Neural cell (in vitro differentiated cells): ENCODE measurements around the gene FERMT1. TPM values are rescaled to one million over a fixed set of nuclear protein-coding genes. Genes with fewer than 3 reads are reported as not detected.

ENCODE experiments used
- H2AFZ ChIP-seq: fragments of 200-600, 300-800 bp; sonication (generic), shearing (Covaris generic); 2 replicates; pipeline ENCODE4 v1.6.0; 2014; ENCODE audit warnings: low read depth, mild to moderate bottlenecking, antibody characterized with exemption, low read length, moderate library complexity
- H3F3A ChIP-seq: fragments of 200-600 bp; shearing (Covaris generic); 2 replicates; pipeline ENCODE4 v1.6.1; 2016; ENCODE audit warnings: mild to moderate bottlenecking, moderate library complexity, mixed read lengths, antibody characterized with exemption, low read length; ENCODE audit not compliant: insufficient read depth, poor library complexity, severe bottlenecking
- H3K27ac ChIP-seq: fragments of 200-600, 300-800 bp; sonication (generic), shearing (Covaris generic); 2 replicates; pipeline ENCODE4 v1.5.1; 2014; ENCODE audit warnings: mild to moderate bottlenecking, low read length, moderate library complexity
- H3K27me3 ChIP-seq: fragments of 300-800, 200-600 bp; sonication (generic), shearing (Covaris generic); 2 replicates; pipeline ENCODE4 v1.6.0; 2014; ENCODE audit warnings: mild to moderate bottlenecking, low read depth, low read length, moderate library complexity; ENCODE audit not compliant: insufficient read depth
- H3K36me3 ChIP-seq: fragments of 300-800, 200-600 bp; sonication (generic), shearing (Covaris generic); 2 replicates; pipeline ENCODE4 v1.5.1; 2014; ENCODE audit warnings: mild to moderate bottlenecking, antibody characterized with exemption, low read length, moderate library complexity; ENCODE audit not compliant: insufficient read depth
- H3K4me2 ChIP-seq: fragments of 300-800, 200-600 bp; sonication (generic), shearing (Covaris generic); 2 replicates; pipeline ENCODE4 v1.6.0; 2014; ENCODE audit warnings: mild to moderate bottlenecking, low read length
- H3K4me3 ChIP-seq: fragments of 300-800, 200-600 bp; sonication (generic), shearing (Covaris generic); 2 replicates; pipeline ENCODE4 v1.5.1; 2014; ENCODE audit warnings: mild to moderate bottlenecking, low read length, moderate library complexity
- H3K79me2 ChIP-seq: fragments of 200-600 bp; shearing (Covaris generic); replicated peaks from 2 replicates; pipeline ENCODE4 v1.6.0; 2014; ENCODE audit warnings: mild to moderate bottlenecking, low read length, moderate library complexity; ENCODE audit not compliant: insufficient read depth
- H3K9ac ChIP-seq: fragments of 300-800, 200-600 bp; sonication (generic), shearing (Covaris generic); 2 replicates; pipeline ENCODE4 v1.6.1; 2016; ENCODE audit warnings: mild to moderate bottlenecking, low read length, mixed read lengths
- H3K9me2 ChIP-seq: fragments of 200-600 bp; shearing (Covaris generic); 2 replicates; pipeline ENCODE4 v1.6.1; 2016; ENCODE audit warnings: mild to moderate bottlenecking, low read length, mixed read lengths; ENCODE audit not compliant: insufficient read depth
- H3K9me3 ChIP-seq: fragments of 200-600, 300-800 bp; sonication (generic), shearing (Covaris generic); 2 replicates; pipeline ENCODE4 v1.6.1; 2016; ENCODE audit warnings: mild to moderate bottlenecking, mixed run types, low read length, moderate library complexity, mixed read lengths
- H4K20me1 ChIP-seq: fragments of 200-600 bp; shearing (Covaris generic); 2 replicates; pipeline ENCODE4 v1.6.1; 2016; ENCODE audit warnings: mild to moderate bottlenecking, mixed run types; ENCODE audit not compliant: insufficient read depth
- EP300 ChIP-seq: fragments of 450-650 bp; conservative IDR thresholded peaks from 2 replicates; pipeline ENCODE4 v1.6.1; 2014; ENCODE audit warnings: antibody characterized with exemption, mild to moderate bottlenecking, moderate library complexity; ENCODE audit not compliant: poor library complexity, severe bottlenecking
- EZH2 ChIP-seq: fragments of 200-600, 300-800 bp; shearing (Covaris generic), sonication (generic); IDR thresholded peaks from 2 replicates; pipeline ENCODE4 v1.6.1; 2014; ENCODE audit warnings: antibody characterized with exemption, low read length, borderline replicate concordance, mild to moderate bottlenecking; ENCODE audit not compliant: insufficient read depth, poor library complexity, severe bottlenecking
- MXI1 ChIP-seq: fragments of 450-650 bp; conservative IDR thresholded peaks from 2 replicates; pipeline ENCODE4 v1.6.1; 2014; ENCODE audit warnings: antibody characterized with exemption, mild to moderate bottlenecking; ENCODE audit not compliant: poor library complexity, severe bottlenecking
- POLR2AphosphoS5 ChIP-seq: IDR thresholded peaks from 2 replicates; pipeline ENCODE4 v1.6.1; 2012
- RAD21 ChIP-seq: fragments of 450-650 bp; conservative IDR thresholded peaks from 2 replicates; pipeline ENCODE4 v1.6.1; 2014; ENCODE audit warnings: antibody characterized with exemption, mild to moderate bottlenecking, moderate library complexity
- SMC3 ChIP-seq: fragments of 450-650 bp; conservative IDR thresholded peaks from 2 replicates; pipeline ENCODE4 v1.6.1; 2014; ENCODE audit warnings: antibody characterized with exemption, mild to moderate bottlenecking, moderate library complexity; ENCODE audit not compliant: poor library complexity
- TAF1 ChIP-seq: IDR thresholded peaks from 2 replicates; pipeline ENCODE4 v1.6.1; 2012; ENCODE audit warnings: low read depth
- polyA plus RNA-seq: library from polyadenylated mRNA; depleted of rRNA; stranded (reverse); fragments of >200 nt; gene quantifications from 2 replicates; pipeline ENCODE4 v1.2.3, GENCODE V29; 2014
- TF ChIP-seq, protein P1 (sequence below): IDR thresholded peaks from 2 replicates; pipeline ENCODE4 v1.6.1; 2012; ENCODE audit warnings: borderline replicate concordance
- TF ChIP-seq, protein P2 (sequence below): fragments of 450-650 bp; IDR thresholded peaks from 2 replicates; pipeline ENCODE4 v1.5.1; 2014; ENCODE audit warnings: antibody characterized with exemption, mild to moderate bottlenecking, moderate library complexity; ENCODE audit not compliant: poor library complexity, severe bottlenecking

FERMT1 gene
- polyA plus RNA-seq, 1 donor from 2014 or later: not detected

GRCh38 chr20:6104493-6105188 is 18.2 kb downstream of the FERMT1 start:
- TF ChIP-seq, protein P1, sequence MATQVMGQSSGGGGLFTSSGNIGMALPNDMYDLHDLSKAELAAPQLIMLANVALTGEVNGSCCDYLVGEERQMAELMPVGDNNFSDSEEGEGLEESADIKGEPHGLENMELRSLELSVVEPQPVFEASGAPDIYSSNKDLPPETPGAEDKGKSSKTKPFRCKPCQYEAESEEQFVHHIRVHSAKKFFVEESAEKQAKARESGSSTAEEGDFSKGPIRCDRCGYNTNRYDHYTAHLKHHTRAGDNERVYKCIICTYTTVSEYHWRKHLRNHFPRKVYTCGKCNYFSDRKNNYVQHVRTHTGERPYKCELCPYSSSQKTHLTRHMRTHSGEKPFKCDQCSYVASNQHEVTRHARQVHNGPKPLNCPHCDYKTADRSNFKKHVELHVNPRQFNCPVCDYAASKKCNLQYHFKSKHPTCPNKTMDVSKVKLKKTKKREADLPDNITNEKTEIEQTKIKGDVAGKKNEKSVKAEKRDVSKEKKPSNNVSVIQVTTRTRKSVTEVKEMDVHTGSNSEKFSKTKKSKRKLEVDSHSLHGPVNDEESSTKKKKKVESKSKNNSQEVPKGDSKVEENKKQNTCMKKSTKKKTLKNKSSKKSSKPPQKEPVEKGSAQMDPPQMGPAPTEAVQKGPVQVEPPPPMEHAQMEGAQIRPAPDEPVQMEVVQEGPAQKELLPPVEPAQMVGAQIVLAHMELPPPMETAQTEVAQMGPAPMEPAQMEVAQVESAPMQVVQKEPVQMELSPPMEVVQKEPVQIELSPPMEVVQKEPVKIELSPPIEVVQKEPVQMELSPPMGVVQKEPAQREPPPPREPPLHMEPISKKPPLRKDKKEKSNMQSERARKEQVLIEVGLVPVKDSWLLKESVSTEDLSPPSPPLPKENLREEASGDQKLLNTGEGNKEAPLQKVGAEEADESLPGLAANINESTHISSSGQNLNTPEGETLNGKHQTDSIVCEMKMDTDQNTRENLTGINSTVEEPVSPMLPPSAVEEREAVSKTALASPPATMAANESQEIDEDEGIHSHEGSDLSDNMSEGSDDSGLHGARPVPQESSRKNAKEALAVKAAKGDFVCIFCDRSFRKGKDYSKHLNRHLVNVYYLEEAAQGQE: no peak
- no peak overlapping the region for H3K4me2 ChIP-seq

DNA sequence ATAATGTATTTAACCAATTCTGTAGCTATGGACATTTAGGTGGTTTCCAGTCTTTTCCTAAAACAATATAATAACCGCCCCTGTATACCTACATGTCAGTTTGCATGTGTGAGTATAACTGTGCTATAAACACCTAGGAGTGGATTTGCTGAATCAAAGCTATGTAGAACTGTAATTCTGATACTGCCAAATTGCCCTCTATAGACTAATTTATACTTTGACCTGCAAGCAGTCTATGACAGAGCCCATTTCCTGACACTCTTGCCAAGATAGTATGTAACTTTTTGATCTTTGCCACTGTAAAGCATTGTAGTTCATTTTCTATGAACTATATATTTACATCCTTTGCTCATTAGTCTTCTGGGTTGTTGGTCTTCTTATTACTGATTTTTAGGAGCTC is 19.5 kb downstream of the FERMT1 start:
- no peaks in the 10 kb centered on the region for H3K79me2 ChIP-seq
- H3K9me2 ChIP-seq: no peaks in the 10 kb centered on the region
- no peaks in the 10 kb centered on the region for H3F3A ChIP-seq
- no peaks in the 10 kb centered on the region for H3K27me3 ChIP-seq
- no peak overlapping the region for H3K9ac ChIP-seq
- no peak for TF ChIP-seq TAF1
- TF ChIP-seq, protein P1: no peak
- H3K4me3 ChIP-seq: no peak overlapping the region
- H2AFZ ChIP-seq: no peak overlapping the region
- no peaks in the 10 kb centered on the region for H3K36me3 ChIP-seq
- no peak overlapping the region for H3K4me2 ChIP-seq
- H3K9me3 ChIP-seq: no peaks in the 10 kb centered on the region
- no peaks in the 10 kb centered on the region for H4K20me1 ChIP-seq
- no peak overlapping the region for H3K27ac ChIP-seq

More at GRCh38 chr20:6104493-6105188, 18.2 kb downstream of the FERMT1 start:
- no peaks in the 10 kb centered on the region for H4K20me1 ChIP-seq
- no peaks in the 10 kb centered on the region for H3K9me2 ChIP-seq
- no peaks in the 10 kb centered on the region for H3K27me3 ChIP-seq
- no peaks in the 10 kb centered on the region for H3F3A ChIP-seq
- no peak overlapping the region for H3K27ac ChIP-seq
- H3K9me3 ChIP-seq: no peaks in the 10 kb centered on the region
- no peak overlapping the region for H2AFZ ChIP-seq
- no peaks in the 10 kb centered on the region for H3K36me3 ChIP-seq
- H3K79me2 ChIP-seq: no peaks in the 10 kb centered on the region
- H3K4me3 ChIP-seq: no peak overlapping the region
- H3K9ac ChIP-seq: no peak overlapping the region

- Histone ChIP-seq H3F3A (no peaks in the 10 kb centered on the region), H3K9ac (no peak overlapping the region), H4K20me1 (no peaks in the 10 kb centered on the region), H3K4me2 (no peak overlapping the region), H3K79me2 (no peaks in the 10 kb centered on the region), H3K27me3 (no peaks in the 10 kb centered on the region), H2AFZ (no peak overlapping the region), H3K36me3 (no peaks in the 10 kb centered on the region), H3K9me3 (no peaks in the 10 kb centered on the region), H3K4me3 (no peak overlapping the region), H3K9me2 (no peaks in the 10 kb centered on the region), H3K27ac (no peak overlapping the region)
- TF ChIP-seq SMC3: no peak
- no peak for TF ChIP-seq EP300
- TF ChIP-seq MXI1: no peak
- TF ChIP-seq EZH2: no peak
- TF ChIP-seq, protein P1: no peak
- no peak for TF ChIP-seq TAF1
- TF ChIP-seq RAD21: no peak
- TF ChIP-seq, protein P2, sequence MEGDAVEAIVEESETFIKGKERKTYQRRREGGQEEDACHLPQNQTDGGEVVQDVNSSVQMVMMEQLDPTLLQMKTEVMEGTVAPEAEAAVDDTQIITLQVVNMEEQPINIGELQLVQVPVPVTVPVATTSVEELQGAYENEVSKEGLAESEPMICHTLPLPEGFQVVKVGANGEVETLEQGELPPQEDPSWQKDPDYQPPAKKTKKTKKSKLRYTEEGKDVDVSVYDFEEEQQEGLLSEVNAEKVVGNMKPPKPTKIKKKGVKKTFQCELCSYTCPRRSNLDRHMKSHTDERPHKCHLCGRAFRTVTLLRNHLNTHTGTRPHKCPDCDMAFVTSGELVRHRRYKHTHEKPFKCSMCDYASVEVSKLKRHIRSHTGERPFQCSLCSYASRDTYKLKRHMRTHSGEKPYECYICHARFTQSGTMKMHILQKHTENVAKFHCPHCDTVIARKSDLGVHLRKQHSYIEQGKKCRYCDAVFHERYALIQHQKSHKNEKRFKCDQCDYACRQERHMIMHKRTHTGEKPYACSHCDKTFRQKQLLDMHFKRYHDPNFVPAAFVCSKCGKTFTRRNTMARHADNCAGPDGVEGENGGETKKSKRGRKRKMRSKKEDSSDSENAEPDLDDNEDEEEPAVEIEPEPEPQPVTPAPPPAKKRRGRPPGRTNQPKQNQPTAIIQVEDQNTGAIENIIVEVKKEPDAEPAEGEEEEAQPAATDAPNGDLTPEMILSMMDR: no peak
- TF ChIP-seq POLR2AphosphoS5: no peak
Observed at GRCh38 chr20:6101346-6101745, 21.5 kb downstream of the FERMT1 start.
